Measurements from ENCODE around the gene EIF4B.

EIF4B gene

DNA sequence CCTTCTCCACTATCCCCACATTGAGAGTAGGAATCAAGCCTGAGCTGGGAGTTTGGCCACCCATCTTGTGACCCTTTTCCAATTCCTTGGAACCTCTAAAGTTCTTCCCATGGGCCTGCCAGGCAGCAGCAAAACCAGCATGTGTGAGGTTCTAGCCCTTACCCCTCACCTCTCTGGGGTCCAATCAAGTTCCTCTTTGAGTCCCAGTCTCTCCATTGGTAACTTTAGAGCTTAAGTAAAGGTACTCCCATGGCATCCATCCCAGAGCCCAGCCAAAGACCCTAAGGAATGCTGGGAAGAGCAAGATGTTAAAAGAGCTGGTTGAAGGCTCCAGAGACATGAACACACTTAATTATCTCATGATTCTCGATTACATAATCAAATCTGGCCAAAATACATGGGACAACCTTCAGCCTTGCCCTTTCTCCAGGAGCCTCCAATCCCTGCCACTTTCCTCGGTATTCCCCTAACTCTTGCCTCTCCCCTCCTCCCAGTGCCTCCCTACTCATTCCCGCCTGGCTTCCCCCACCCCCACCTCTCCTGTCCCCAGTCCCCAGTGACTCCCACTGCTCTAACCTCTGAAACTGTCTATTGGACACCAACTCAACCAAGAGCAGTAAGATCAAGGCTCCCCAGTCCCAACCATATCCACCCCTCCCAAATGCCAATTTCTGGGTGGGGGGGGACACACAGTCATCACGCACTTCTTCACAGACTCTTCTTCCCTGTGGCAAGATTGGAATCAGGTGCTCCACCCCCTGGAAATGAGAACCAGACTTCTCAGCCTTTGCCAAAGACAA, 38.8 kb downstream of the EIF4B start:
- DNase-seq (ENCODE audit: low read depth), result no peak

- no peak for DNase-seq (ENCODE audit: low read depth)
These were observed 39.4 kb downstream of the EIF4B start for GRCh38 chr12:53045696-53046045.

GRCh38 chr12:53046655-53047220, 40.5 kb downstream of the EIF4B start:
- DNase-seq (ENCODE audit: low read depth), result no peak

DNA sequence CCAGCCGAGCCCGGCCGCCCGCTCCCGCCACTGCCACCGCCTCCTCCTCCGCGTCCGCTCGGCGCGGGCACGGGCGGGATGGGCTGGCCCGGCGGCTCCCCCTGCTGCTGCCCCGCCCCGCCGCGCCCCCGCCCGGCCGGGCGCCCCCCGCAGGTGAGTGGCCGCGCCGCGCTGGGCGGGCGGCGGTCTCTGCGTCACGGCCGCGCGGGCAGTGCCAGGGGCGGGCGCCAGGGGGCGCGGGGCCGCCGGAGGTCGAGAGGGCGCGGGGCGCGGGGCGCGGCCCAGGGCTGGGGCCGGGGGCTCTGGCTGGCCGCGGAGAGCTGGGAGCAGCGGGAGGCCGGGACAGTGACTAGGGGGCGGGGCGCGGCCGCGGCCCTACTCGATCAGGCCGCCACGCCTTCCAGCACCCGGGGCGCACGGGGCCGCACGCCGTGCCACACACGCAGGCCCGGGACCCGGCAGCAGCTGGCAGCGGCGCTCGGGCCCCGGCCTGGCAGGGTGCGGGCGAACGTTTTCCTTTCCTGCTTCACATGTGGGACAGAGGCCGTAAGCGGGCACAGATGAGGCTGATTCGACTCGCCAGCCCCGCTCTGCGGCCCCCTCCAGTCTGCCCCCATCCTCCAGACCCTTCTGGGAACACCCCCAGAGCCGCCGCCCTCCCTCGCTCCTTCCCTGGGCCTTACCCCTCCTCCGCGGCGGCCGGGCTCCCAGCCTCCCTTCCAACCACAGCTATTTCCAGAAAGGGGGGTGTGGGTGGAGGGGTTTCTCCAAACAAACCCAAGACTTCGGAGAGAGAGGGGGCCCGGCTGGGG, 41.2 kb downstream of the EIF4B start:
- DNase-seq (ENCODE audit: low read depth), result no peak

- no peak for DNase-seq (ENCODE audit: low read depth)
These were observed 42.0 kb downstream of the EIF4B start for GRCh38 chr12:53048033-53048779.

DNA sequence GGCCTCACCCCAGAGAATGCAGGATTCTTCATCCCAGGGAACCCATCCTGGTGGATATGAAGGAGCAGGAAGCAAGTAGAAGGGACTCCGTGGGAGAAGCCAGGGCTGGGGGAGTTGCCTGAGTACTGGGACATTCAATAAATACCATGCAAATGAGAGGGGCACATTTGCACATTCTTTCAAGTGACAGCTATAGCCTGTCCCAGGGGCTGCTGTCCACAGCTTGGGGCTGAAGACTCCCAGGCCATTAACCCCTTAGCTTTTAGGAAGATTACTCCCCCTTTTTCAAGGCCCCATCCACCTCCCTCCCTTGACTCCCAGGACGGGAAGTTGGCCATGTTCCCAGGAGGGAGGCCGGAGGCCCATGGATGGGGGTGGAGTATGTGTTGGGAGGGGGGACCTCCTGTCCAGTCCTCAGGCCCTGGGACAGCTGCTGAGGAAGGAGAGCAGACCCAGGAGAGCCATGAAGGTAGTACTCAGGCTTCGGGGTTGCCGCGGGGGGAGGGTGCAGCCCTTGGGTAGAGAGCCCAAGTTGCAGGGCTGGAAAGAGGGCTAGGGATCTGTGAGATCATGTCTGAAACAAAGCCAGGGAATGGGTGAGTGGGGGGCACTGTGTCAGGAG, 42.6 kb downstream of the EIF4B start:
- DNase-seq (ENCODE audit: low read depth), result no peak

DNA sequence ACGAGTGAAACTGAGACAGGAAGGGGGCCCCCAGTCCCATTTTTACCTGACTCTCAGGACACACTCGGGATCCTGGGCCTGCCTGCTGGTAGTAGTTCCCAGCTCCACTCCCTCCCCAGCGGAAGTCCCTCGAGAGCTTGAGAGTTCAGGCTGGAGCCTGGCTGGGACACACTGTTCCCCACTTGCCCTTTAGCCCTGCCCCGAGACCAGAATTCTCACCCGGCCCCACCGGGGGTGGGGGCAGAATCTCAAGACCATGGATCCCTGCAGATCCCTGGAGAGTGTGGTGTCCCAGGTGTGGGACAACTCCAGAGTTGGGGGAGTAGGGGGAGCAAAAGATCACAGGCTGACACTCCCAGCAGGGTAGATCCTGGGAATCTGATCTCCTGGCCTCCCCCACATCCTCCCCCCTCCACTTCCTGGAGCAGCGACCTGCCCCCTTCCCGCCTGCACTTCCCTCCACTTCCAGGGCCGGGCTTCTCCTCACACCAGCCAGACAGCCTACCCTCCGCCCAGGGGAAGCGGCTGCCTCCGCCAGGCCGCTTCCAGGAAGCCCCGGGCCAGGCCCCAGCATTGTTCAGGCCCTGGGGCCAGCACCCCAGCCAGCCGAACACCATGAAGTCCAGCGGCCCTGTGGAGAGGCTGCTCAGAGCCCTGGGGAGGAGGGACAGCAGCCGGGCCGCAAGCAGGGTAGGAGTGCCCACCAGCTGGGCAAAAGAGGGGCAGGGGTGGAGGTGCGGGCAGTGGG, 43.5 kb downstream of the EIF4B start, which contains the start of gene TNS2:
TSS of gene TNS2 (plus strand) at position 495 of the 748 bp plus-strand sequence. CDS start at position 616, 121 bp downstream.
- no peak for DNase-seq (ENCODE audit: low read depth)

DNA sequence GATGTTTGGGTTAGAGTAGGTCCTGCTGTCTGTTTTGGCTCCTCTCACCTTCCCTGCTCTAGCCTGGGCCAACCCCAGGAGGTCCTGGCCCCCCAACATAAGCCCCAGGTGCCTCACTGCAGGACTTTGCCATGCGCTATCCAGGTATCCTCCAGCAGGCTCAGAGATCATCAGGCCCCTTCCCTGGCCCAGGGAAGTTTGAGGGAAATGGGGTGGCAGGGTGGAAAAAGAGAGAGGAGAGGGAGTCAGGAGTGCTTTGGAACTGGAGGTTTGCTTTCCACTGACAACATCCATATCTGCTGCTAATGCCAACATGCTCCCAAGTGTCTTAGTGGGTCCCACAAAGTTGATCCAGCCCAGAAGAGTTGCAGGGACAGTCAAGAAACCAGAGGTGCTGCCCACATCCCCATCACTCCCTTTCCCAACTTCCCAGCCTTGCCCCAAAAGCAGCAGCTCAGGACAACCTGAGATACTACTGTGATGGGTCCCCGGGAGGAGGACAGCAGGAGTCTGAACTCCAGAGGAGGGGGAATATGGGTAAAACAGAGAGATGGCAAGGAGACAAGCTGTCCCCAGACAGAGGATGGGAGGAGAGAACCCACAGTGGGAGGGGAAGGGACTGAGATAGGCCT, 44.3 kb downstream of the EIF4B start:
- no peak for DNase-seq (ENCODE audit: low read depth)

DNA sequence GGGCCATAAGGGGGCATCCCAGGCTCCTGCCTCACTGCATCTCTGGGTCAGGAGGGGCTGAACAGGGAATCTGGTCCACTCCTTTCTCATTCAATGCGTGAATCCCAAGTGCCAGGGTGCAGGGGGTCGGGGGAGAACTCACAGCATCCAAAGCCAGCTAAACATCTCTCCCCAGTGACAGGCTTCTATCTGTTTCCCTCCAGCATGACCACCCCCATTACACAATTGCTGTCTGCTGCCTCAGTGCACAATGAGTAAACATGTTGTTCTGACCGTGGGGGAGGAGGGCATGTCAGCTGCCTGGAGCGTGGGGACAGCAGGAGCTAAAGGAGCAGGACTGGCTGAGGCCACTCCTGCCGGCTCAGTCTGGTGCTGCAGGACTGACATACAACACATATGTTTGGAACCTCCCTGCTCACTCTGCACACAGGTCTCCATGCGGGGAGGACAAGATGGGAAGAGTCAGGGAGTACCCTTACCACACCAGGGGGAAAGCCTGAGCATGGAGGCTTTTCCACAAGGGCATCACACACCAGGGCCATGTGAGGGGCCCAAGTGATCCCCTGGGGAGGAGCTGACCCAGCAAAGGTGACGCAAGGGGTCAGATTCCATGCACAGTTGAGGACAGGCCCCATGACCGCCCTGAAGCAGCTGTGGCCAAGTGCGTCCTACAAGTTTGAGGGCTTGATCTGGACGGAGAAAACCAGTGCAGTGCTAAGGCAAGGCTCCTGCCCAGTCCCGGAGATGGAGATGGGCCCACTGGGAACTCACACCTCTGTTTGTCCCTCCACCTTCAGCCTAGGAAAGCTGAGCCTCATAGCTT, 45.0 kb downstream of the EIF4B start:
- DNase-seq (ENCODE audit: low read depth), result no peak

DNA sequence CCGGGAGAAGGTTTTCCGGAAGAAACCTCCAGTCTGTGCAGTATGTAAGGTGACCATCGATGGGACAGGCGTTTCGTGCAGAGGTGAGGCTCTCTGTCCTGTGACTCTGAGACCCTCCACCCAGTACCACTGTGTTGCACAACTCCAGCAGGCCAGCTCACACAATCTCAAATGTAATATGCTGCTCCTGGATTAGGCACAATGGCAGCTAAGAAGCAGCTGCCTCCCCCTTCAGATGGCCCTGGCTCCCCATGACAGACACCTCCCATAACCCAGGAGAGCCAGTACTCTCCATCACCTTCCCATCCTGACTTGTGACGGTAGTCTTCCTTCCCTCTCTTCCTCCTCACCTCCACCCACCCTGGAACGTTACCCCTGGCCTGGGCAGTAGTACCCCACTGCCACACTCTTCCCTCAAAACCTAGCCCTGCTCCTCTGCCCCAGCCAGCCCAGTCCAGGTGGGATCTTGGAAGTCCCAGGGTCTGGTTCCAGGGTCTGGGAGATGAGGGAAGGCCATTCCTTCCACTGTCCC, 45.7 kb downstream of the EIF4B start:
- DNase-seq (ENCODE audit: low read depth), result no peak

- DNase-seq (ENCODE audit: low read depth), result no peak
These were observed 46.4 kb downstream of the EIF4B start for GRCh38 chr12:53052419-53053217.

GRCh38 chr12:53053218-53054111, 47.2 kb downstream of the EIF4B start:
- no peak for DNase-seq (ENCODE audit: low read depth)

- DNase-seq (ENCODE audit: low read depth), result no peak
These were observed 48.0 kb downstream of the EIF4B start for GRCh38 chr12:53054112-53054878.

- no peak for DNase-seq (ENCODE audit: low read depth)
These were observed 49.4 kb downstream of the EIF4B start for GRCh38 chr12:53055471-53056266.

DNA sequence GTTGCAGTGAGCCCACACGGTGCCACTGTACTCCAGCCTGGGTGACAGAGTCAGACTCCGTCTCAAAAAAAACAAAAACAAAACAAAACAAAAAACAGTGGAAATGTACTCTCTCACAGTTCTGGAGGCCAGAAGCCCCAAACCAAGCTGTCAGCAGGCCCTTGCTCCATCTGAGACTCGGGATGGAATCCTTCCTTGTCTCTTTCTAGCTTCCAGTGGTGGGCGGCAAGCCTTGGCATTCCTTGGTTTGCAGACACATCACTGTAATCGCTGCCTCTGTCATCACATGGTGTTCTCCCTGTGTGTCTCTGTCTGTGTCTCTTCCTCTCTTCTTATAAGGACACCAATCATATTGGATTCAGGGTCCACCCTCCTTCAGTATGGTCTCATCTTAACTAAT, 50.0 kb downstream of the EIF4B start:
- DNase-seq (ENCODE audit: low read depth), result no peak

DNA sequence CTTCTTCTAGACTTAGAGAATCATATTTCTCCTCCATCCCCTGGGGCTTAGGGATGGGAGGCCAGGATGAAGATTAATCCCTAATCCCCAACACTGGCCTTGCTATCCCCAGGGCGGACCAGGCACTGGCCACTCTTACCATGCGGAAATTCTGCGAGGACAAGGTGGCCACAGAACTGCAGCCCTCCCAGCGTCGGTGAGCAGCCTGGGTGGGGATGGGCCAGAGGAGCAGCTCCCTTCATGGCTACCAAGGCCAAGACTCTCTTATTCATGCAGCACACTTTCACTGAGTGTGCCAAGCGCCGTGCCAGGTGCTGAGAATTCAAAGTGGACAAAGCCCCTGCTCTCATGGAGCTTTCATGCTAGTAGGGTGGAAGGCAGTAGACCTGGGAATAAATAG, 50.6 kb downstream of the EIF4B start:
- no peak for DNase-seq (ENCODE audit: low read depth)

Measured in HS-5 (cell line).